HG03135 (cell line): ENCODE data around the gene GINS3.
"Not testable (repeated sequence)": the region's sequence is repeated elsewhere in the genome, so short reads cannot be mapped to it uniquely, and the experiment has no call there.

ENCODE experiments used
- ATAC-seq: cut with Tn5 transposase; IDR thresholded peaks from one replicate; pipeline ENCODE4 v1.9.1; 2021; ENCODE audit warnings: mild to moderate bottlenecking, moderate library complexity; ENCODE audit not compliant: unreplicated experiment

GINS3 gene

GRCh38 chr16:58385218-58385773 is 7.0 kb upstream of the GINS3 start:
- no peak for ATAC-seq

- ATAC-seq = no peak
Measured at GRCh38 chr16:58389724-58390123, 2.5 kb upstream of the GINS3 start.

- ATAC-seq = peak; percentile 21
Measured at GRCh38 chr16:58393138-58393504, 850 bp downstream of the GINS3 start.

GRCh38 chr16:58396897-58397296 is 4.6 kb downstream of the GINS3 start:
- ATAC-seq = not testable (repeated sequence)

GRCh38 chr16:58399718-58400633 is 7.7 kb downstream of the GINS3 start:
- no peak for ATAC-seq

GRCh38 chr16:58401305-58401704 is 9.0 kb downstream of the GINS3 start:
- ATAC-seq = not testable (repeated sequence)

GRCh38 chr16:58402796-58403195 is 10.5 kb downstream of the GINS3 start:
- ATAC-seq = no peak

- no peak for ATAC-seq
Measured at GRCh38 chr16:58409316-58409973, 17.2 kb downstream of the GINS3 start.

- ATAC-seq = no peak
Measured at GRCh38 chr16:58411336-58411735, 19.1 kb downstream of the GINS3 start.

- ATAC-seq = no peak
Measured at GRCh38 chr16:58411736-58412614, 19.7 kb downstream of the GINS3 start.

GRCh38 chr16:58412615-58412970 is 20.3 kb downstream of the GINS3 start:
- ATAC-seq = not testable (repeated sequence)

GRCh38 chr16:58413359-58413758 is 21.1 kb downstream of the GINS3 start:
- ATAC-seq = no peak

- no peak for ATAC-seq
Measured at GRCh38 chr16:58415003-58415402, 22.7 kb downstream of the GINS3 start.

- ATAC-seq = not testable (repeated sequence)
Measured at GRCh38 chr16:58415961-58416360, 23.7 kb downstream of the GINS3 start.

GRCh38 chr16:58417035-58417434 is 24.8 kb downstream of the GINS3 start:
- ATAC-seq = no peak

- ATAC-seq = no peak
Measured at GRCh38 chr16:58417600-58417999, 25.3 kb downstream of the GINS3 start.

GRCh38 chr16:58418026-58418425 is 25.8 kb downstream of the GINS3 start:
- ATAC-seq = no peak

- ATAC-seq = no peak
Measured at GRCh38 chr16:58418601-58419000, 26.3 kb downstream of the GINS3 start.

- ATAC-seq = no peak
Measured at GRCh38 chr16:58419241-58419990, 27.1 kb downstream of the GINS3 start.

- ATAC-seq = no peak
Measured at GRCh38 chr16:58421059-58421458, 28.8 kb downstream of the GINS3 start.
